ENCODE data around the gene RTP5. TPM values are rescaled to one million over a fixed set of nuclear protein-coding genes. Genes with fewer than 3 reads are reported as not detected.

RTP5 gene
- total and polyA plus RNA-seq, 10 donors = 0.34 to 2.2 (median 0.86) TPM

DNA sequence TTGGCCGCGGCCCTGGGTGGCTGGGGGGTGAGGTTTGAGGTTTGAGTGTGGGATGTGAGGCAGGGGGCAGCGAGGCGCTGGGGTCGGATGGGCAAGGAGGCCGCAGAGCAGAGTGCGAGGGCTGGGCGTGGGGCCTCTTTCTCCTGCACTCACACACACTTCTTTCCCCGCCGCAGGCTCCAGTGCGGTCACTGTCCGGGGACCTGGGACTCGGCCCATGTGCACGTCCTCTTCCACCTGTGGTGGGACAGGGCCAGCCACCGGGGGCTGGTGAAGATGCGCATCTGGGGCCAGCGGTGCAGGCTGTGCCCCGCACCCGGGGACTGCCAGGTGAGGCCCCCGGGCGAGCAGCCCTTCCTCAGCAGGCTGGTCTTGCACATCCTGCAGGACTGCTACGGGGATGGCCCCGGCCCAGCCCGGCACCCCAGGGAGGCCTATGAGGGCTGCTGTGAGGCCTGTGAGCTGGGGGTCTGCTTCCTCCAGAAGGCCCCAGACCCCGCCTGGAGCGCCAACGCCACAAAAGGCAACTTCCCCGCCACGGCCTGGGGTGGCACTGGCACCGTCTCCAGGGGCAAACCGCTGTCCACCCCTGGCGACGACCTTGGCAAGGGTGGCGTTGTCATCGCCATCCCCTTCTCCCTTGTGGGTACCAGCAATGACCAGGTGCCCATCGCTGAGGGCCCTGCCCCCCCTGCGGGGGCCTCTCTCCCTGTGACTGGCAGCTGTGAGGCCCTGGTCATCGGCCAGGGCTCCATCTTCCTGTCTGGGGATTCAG, 2.2 kb downstream of the RTP5 start:
- DNase-seq = no peak
- Histone ChIP-seq H3K27ac (peak overlapping the region in 5 of 8 donors; percentile 14 to 85 (median 58)), H3K9me3 (peaks cover 0 to 3% (median 0%) of the 10 kb centered on the region in 8 donors), H3K4me1 (peaks cover 0 to 61% (median 30%) of the 10 kb centered on the region in 6 donors), H3K4me3 (peak overlapping the region in 1 of 8 donors; percentile 17), H3K36me3 (no peaks in the 10 kb centered on the region), H3K27me3 (replicated peaks in 1 of 7) (peaks cover 0 to 55% (median 10%) of the 10 kb centered on the region in 7 donors)
- TF ChIP-seq POLR2AphosphoS5 (IDR thresholded peaks at IDR 0.05) (no peak), POLR2A (IDR thresholded peaks at IDR 0.05) (no peak)
- TF ChIP-seq, protein P1, sequence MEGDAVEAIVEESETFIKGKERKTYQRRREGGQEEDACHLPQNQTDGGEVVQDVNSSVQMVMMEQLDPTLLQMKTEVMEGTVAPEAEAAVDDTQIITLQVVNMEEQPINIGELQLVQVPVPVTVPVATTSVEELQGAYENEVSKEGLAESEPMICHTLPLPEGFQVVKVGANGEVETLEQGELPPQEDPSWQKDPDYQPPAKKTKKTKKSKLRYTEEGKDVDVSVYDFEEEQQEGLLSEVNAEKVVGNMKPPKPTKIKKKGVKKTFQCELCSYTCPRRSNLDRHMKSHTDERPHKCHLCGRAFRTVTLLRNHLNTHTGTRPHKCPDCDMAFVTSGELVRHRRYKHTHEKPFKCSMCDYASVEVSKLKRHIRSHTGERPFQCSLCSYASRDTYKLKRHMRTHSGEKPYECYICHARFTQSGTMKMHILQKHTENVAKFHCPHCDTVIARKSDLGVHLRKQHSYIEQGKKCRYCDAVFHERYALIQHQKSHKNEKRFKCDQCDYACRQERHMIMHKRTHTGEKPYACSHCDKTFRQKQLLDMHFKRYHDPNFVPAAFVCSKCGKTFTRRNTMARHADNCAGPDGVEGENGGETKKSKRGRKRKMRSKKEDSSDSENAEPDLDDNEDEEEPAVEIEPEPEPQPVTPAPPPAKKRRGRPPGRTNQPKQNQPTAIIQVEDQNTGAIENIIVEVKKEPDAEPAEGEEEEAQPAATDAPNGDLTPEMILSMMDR (IDR thresholded peaks at IDR 0.05 in 8 of 11, conservative IDR thresholded peaks at IDR 0.05 in 3 of 11) = no peak
- intact Hi-C loops (cut with DNase I; ENCODE audit: low total_unique reads) = loop anchor here (10.0 kb wide), 1 partner anchor 137 kb away; the partner anchor contains the start of gene D2HGDH
- WGBS, 5 donors = 63 to 80% (median 71%) methylated on average over 27 to 38 of the region's 38 CpGs

DNA sequence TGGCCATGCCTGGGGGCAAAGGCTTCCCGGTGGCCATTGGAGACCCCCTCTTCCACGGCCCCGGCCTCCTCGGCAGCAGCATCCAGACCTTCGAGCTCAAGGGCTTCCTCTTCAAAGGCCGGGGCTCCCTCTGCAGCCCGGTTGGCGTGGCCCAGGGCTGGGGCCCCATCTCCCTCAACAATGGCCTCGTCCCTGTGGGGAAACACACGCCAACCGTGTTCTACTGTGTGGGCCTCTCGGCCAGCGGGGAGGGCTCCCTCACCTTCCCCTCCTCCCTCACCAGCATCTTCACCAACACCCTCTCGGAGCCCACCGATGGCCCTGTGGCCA, 2.7 kb downstream of the RTP5 start:
- no peaks in the 10 kb centered on the region for H3K36me3 ChIP-seq
- H3K4me1 ChIP-seq = peaks cover 0 to 56% (median 25%) of the 10 kb centered on the region in 6 donors
- TF ChIP-seq, protein P1 (IDR thresholded peaks at IDR 0.05 in 8 of 11, conservative IDR thresholded peaks at IDR 0.05 in 3 of 11) = no peak
- TF ChIP-seq POLR2AphosphoS5 (IDR thresholded peaks at IDR 0.05) = no peak
- no peak for TF ChIP-seq POLR2A (IDR thresholded peaks at IDR 0.05)
- intact Hi-C loops (cut with DNase I; ENCODE audit: low total_unique reads) = loop anchor here (10.0 kb wide), 1 partner anchor 137 kb away; the partner anchor contains the start of gene D2HGDH
- peak overlapping the region in 1 of 8 donors; percentile 67 for H3K27ac ChIP-seq
- 79 to 93% (median 81%) methylated on average over 11 to 15 of the region's 15 CpGs for WGBS, 5 donors
- peaks cover 0 to 3% (median 0%) of the 10 kb centered on the region in 8 donors for H3K9me3 ChIP-seq
- no peak overlapping the region for H3K4me3 ChIP-seq
- no peak for DNase-seq
- H3K27me3 ChIP-seq (replicated peaks in 1 of 7) = peaks cover 0 to 49% (median 7%) of the 10 kb centered on the region in 7 donors

DNA sequence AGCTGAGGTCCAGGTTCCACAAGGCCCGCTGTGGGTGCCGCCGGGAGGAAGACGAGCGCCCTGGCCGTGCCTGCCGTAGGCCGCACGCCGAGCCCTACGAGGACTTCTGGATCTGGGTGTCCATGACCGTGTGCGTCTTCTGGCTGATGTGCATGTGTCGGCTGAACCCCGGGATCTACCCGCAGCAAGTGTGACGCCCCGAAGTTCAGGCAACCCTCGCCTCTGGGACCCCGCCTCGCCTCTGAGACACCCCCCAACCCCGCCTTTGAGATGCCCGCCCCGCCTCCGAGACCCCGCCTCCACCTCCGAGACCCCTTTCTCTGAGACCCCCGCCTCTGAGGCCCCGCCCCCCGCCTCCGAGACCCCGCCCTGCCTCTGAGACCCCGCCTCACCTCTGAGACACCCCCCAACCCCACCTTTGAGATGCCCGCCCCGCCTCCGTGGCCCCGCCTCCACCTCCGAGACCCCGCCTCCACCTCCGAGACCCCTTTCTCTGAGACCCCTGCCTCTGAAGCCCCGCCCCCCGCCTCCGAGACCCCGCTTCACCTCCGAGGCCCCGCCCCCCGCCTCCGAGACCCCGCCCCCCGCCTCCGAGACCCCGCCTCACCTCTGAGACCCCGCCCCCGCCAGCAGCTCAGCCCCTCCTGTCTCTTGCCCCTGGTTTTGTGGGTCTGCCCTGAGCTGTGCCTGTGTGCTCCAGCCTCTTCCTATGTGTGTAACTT, 3.7 kb downstream of the RTP5 start:
- Histone ChIP-seq H3K9me3 (peaks cover 0 to 3% (median 0%) of the 10 kb centered on the region in 8 donors), H3K4me3 (no peak overlapping the region), H3K36me3 (no peaks in the 10 kb centered on the region), H3K27ac (no peak overlapping the region), H3K4me1 (peaks cover 0 to 49% (median 20%) of the 10 kb centered on the region in 6 donors), H3K27me3 (replicated peaks in 1 of 7) (peaks cover 0 to 39% (median 0%) of the 10 kb centered on the region in 7 donors)
- WGBS, 5 donors = 91 to 97% (median 94%) methylated on average over 39 to 54 of the region's 54 CpGs
- no peak for DNase-seq
- TF ChIP-seq POLR2AphosphoS5 (IDR thresholded peaks at IDR 0.05) (no peak), POLR2A (IDR thresholded peaks at IDR 0.05) (no peak)
- TF ChIP-seq, protein P1 (IDR thresholded peaks at IDR 0.05 in 8 of 11, conservative IDR thresholded peaks at IDR 0.05 in 3 of 11) = no peak
- intact Hi-C loops (cut with DNase I; ENCODE audit: low total_unique reads) = loop anchor here (10.0 kb wide), 1 partner anchor 138 kb away; the partner anchor contains the start of gene D2HGDH

DNA sequence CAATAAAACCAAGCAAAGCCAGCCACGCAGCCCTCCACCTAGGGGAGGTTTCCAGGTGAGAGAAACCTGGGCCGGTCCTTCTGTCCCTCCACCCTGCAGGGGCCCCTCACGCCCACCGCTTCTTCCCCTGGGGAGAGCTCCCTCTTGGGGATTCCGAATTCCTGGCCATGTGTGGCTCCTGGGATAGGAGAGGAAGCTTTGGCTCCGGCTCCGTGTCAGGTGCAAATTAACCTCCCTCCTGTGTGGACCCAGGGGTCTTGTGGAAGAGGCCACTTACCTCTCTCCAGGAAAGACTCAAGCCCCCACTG, 4.2 kb downstream of the RTP5 start:
- TF ChIP-seq POLR2AphosphoS5 (IDR thresholded peaks at IDR 0.05) (no peak), POLR2A (IDR thresholded peaks at IDR 0.05) (no peak)
- TF ChIP-seq, protein P1 (IDR thresholded peaks at IDR 0.05 in 8 of 11, conservative IDR thresholded peaks at IDR 0.05 in 3 of 11) = no peak
- Histone ChIP-seq H3K4me1 (peaks cover 0 to 47% (median 21%) of the 10 kb centered on the region in 6 donors), H3K27me3 (replicated peaks in 1 of 7) (peaks cover 0 to 34% (median 0%) of the 10 kb centered on the region in 7 donors), H3K9me3 (peaks cover 0 to 3% (median 0%) of the 10 kb centered on the region in 8 donors), H3K27ac (no peak overlapping the region), H3K4me3 (no peak overlapping the region), H3K36me3 (no peaks in the 10 kb centered on the region)
- 84 to 96% (median 94%) methylated on average over 6 to 7 of the region's 7 CpGs for WGBS, 5 donors
- no peak for DNase-seq
- intact Hi-C loops (cut with DNase I; ENCODE audit: low total_unique reads) = loop anchor here (10.0 kb wide), 1 partner anchor 139 kb away; the partner anchor contains the start of gene D2HGDH
